Endothelial cell of umbilical vein (primary cell): ENCODE results near the gene HMCES. TPM values are rescaled to one million over a fixed set of nuclear protein-coding genes. Genes with fewer than 3 reads are reported as not detected.

Experiments
- BruUV-seq: library from RNA; stranded (reverse); fragments of 400-500 nt; replicated peaks from 2 replicates; lab custom pipeline; 2021; lab: Mats Ljungman, UMichigan
- CTCF ChIA-PET: fragments of 300-600, 350-600 bp; sonication (Branson Sonifier 250); formaldehyde crosslinking; loops from one replicate; lab custom pipeline; 2021; ENCODE audit warnings: antibody characterized with exemption, inconsistent platforms; lab: Charles Lee
- POLR2A ChIA-PET: fragments of 300-600, 350-600 bp; sonication (Branson Sonifier 250); formaldehyde crosslinking; loops from one replicate; lab custom pipeline; 2021; ENCODE audit warnings: antibody characterized with exemption, inconsistent platforms; lab: Charles Lee
- DNase-seq: peaks from one replicate; pipeline ENCODE4 v3.0.0-alpha.2; 2011; ENCODE audit warnings: low read depth, low spot score
- FAIRE-seq: peaks from 2 replicates; lab custom pipeline; 2011; peaks lifted over from hg19 to GRCh38; lab: Jason Lieb, UNC
- H2AFZ ChIP-seq: 2 replicates; pipeline ENCODE4 v1.6.0; 2012; ENCODE audit warnings: low read depth, low read length, control low read depth, inconsistent platforms
- H3K27ac ChIP-seq: 2 replicates; pipeline ENCODE4 v1.5.1; 2011; ENCODE audit warnings: low read depth, mild to moderate bottlenecking, control low read depth, low read length, moderate library complexity; ENCODE audit not compliant: insufficient read depth
- H3K27me3 ChIP-seq, 2 experiments: 2 replicates each; pipeline versions ENCODE4 v1.6.0 to v1.6.1; 2011; ENCODE audit warnings: low read length in 2 of 2, mixed read lengths in 1 of 2; ENCODE audit not compliant: control insufficient read depth in 2 of 2, insufficient read depth in 2 of 2
- H3K36me3 ChIP-seq, 2 experiments: 2 replicates in 1 of 2; 3 replicates in 1 of 2; pipeline ENCODE4 v1.5.1; 2011; ENCODE audit warnings: low read length in 2 of 2, mild to moderate bottlenecking in 1 of 2, moderate library complexity in 1 of 2; ENCODE audit not compliant: control insufficient read depth in 2 of 2, insufficient read depth in 2 of 2; ENCODE audit errors: extremely low read depth in 1 of 2
- H3K4me1 ChIP-seq: 3 replicates; pipeline ENCODE4 v1.5.1; 2011; ENCODE audit warnings: mild to moderate bottlenecking, low read length; ENCODE audit not compliant: control insufficient read depth, insufficient read depth; ENCODE audit errors: extremely low read depth
- H3K4me2 ChIP-seq: 2 replicates; pipeline ENCODE4 v1.6.1; 2011; ENCODE audit warnings: low read length, control low read depth, mixed read lengths; ENCODE audit not compliant: insufficient read depth
- H3K4me3 ChIP-seq, 3 experiments: fragments of 200-600 bp in 1 of 3; sonication (generic), shearing (Covaris generic) in 1 of 3; replicated peaks in 1 of 3; 2 replicates each; pipeline ENCODE4 v1.5.1; 2011 to 2016; ENCODE audit warnings: control low read depth in 3 of 3, low read length in 3 of 3, mild to moderate bottlenecking in 2 of 3, inconsistent platforms in 1 of 3, low read depth in 1 of 3, moderate library complexity in 1 of 3; ENCODE audit not compliant: insufficient read depth in 1 of 3
- H3K79me2 ChIP-seq: 2 replicates; pipeline ENCODE4 v1.6.0; 2012; ENCODE audit warnings: low read length, inconsistent platforms; ENCODE audit not compliant: control insufficient read depth, insufficient read depth
- H3K9ac ChIP-seq: replicated peaks from 2 replicates; pipeline ENCODE3; 2011; ENCODE audit warnings: low read length, control low read depth; ENCODE audit not compliant: insufficient read depth; ENCODE audit errors: extremely low read depth
- H3K9me1 ChIP-seq: replicated peaks from 3 replicates; pipeline ENCODE4 v1.6.0; 2011; ENCODE audit warnings: mild to moderate bottlenecking, low read length; ENCODE audit not compliant: control insufficient read depth, insufficient read depth; ENCODE audit errors: extremely low read depth
- H3K9me3 ChIP-seq: replicated peaks from 2 replicates; pipeline ENCODE4 v1.5.1; 2012; ENCODE audit warnings: low read length, inconsistent platforms; ENCODE audit not compliant: control insufficient read depth, insufficient read depth
- H4K20me1 ChIP-seq: replicated peaks from 2 replicates; pipeline ENCODE3; 2011; ENCODE audit warnings: mild to moderate bottlenecking, low read length; ENCODE audit not compliant: control insufficient read depth, insufficient read depth; ENCODE audit errors: extremely low read depth
- EZH2 ChIP-seq: IDR thresholded peaks from 2 replicates; pipeline ENCODE4 v1.6.1; 2012; ENCODE audit warnings: borderline replicate concordance, low read depth, mild to moderate bottlenecking, moderate library complexity, low read length, inconsistent platforms; ENCODE audit not compliant: severe bottlenecking
- FOS ChIP-seq: IDR thresholded peaks from 2 replicates; pipeline ENCODE4 v1.6.1; 2011; ENCODE audit warnings: mild to moderate bottlenecking, low read length, moderate library complexity, borderline replicate concordance; ENCODE audit not compliant: insufficient read depth
- GATA2 ChIP-seq: IDR thresholded peaks from 2 replicates; pipeline ENCODE4 v1.7.0; 2011; ENCODE audit warnings: low read depth, mild to moderate bottlenecking, moderate library complexity, mixed read lengths, low read length; ENCODE audit not compliant: insufficient read length, insufficient read depth
- JUN ChIP-seq: IDR thresholded peaks from 2 replicates; pipeline ENCODE4 v1.6.1; 2011; ENCODE audit warnings: borderline replicate concordance, low read depth; ENCODE audit not compliant: insufficient read length, insufficient read depth
- MYC ChIP-seq: IDR thresholded peaks from one replicate; pipeline ENCODE4 v1.6.1; 2011; ENCODE audit warnings: mild to moderate bottlenecking, low read depth, low read length
- POLR2A ChIP-seq: IDR thresholded peaks from 2 replicates; pipeline ENCODE4 v1.6.1; 2012; ENCODE audit warnings: low read depth, mild to moderate bottlenecking, control low read depth, low read length
- POLR2AphosphoS5 ChIP-seq: IDR thresholded peaks from 2 replicates; pipeline ENCODE4 v1.6.1; 2012; ENCODE audit warnings: low read depth, mild to moderate bottlenecking, control low read depth, low read length, moderate library complexity; ENCODE audit not compliant: insufficient read depth
- dilution Hi-C: fragments of 300-500 bp; cut with MboI; formaldehyde crosslinking; loops from one replicate; pipeline ENCODE4 v1.15.0; 2019; ENCODE audit warnings: low sequenced_read_pairs; ENCODE audit not compliant: extremely low pct_ligation_motif_present
- intact Hi-C: fragments of 100-400 bp; cut with micrococcal nuclease; formaldehyde crosslinking; loops from one replicate; pipeline ENCODE4 v1.10.0; 2022
- polyA plus RNA-seq, 4 experiments: library from polyadenylated mRNA; depleted of rRNA in 3 of 4; stranded (reverse) in 3 of 4; unstranded in 1 of 4; fragments of >200 nt; gene quantifications; 2 replicates each; pipeline versions ENCODE4 v1.2.1 to v1.2.3, GENCODE V29; 2011 to 2012; ENCODE audit warnings: missing spikeins in 1 of 4
- total RNA-seq: library from RNA; stranded (reverse); gene quantifications from 2 replicates; pipeline ENCODE4 v1.2.3, GENCODE V29; 2021
- TF ChIP-seq, protein P1 (sequence below): IDR thresholded peaks from 2 replicates; pipeline ENCODE4 v1.6.1; 2011; ENCODE audit not compliant: insufficient read depth, insufficient read length
- TF ChIP-seq, protein P2 (sequence below), 2 donors: IDR thresholded peaks; 1 replicate in 1 of 2; 2 replicates in 1 of 2; pipeline ENCODE4 v1.5.1; 2011; ENCODE audit warnings: low read length in 2 of 2, mild to moderate bottlenecking in 2 of 2, moderate library complexity in 2 of 2, control low read depth in 1 of 2, inconsistent platforms in 1 of 2, low read depth in 1 of 2; ENCODE audit not compliant: insufficient read depth in 1 of 2; ENCODE audit errors: extremely low read depth in 1 of 2

Gene HMCES
- total and polyA plus RNA-seq, 2 donors (not counting 3 experiments of a cell fraction or from before 2014, with no cell fraction given) = 30.6 to 40.8 TPM

DNA sequence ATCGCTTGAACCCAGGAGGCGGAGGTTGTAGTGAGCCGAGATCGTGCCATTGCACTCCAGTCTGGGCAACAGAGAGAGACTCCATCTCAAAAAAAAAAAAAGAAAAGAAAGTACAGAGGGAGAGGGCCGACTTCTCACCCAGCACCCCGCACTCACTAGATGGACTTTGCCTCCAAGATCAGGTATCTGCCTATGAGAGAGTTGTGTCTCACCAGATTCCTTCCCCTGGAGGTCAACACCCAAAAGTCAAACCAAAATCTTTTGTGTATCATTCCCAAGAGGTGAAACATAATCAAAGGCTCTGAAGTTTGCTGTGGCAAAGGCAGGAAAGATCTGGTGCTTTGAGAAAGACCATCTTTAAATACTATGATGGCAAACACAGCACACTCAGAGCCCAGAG is 51.2 kb downstream of the HMCES start:
- H3K4me2 ChIP-seq = no peak overlapping the region
- H3K4me3 ChIP-seq = no peak overlapping the region
- BruUV-seq = no TSS peak
- ChIA-PET POLR2A (no interaction called here), CTCF (interaction anchor here (1.1 kb wide), 1 partner anchor 20 kb away, joined by 3 read pairs; no protein-coding TSS in a partner anchor)
- H3K27ac ChIP-seq = no peak overlapping the region
- TF ChIP-seq, protein P1, sequence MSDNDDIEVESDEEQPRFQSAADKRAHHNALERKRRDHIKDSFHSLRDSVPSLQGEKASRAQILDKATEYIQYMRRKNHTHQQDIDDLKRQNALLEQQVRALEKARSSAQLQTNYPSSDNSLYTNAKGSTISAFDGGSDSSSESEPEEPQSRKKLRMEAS = no peak
- no peak for TF ChIP-seq POLR2A
- no peak for TF ChIP-seq JUN
- no peak for TF ChIP-seq POLR2AphosphoS5
- no peak for TF ChIP-seq FOS
- H3K9me1 ChIP-seq = no peaks in the 10 kb centered on the region
- FAIRE-seq (no peak), DNase-seq (no peak)
- no peaks in the 10 kb centered on the region for H3K9me3 ChIP-seq
- H4K20me1 ChIP-seq = no peaks in the 10 kb centered on the region
- H3K4me1 ChIP-seq = no peaks in the 10 kb centered on the region
- no peak overlapping the region for H3K9ac ChIP-seq
- H2AFZ ChIP-seq = no peak overlapping the region
- intact Hi-C loops = no loop called here
- H3K36me3 ChIP-seq = no peaks in the 10 kb centered on the region
- dilution Hi-C loops = no loop called here
- no peaks in the 10 kb centered on the region for H3K79me2 ChIP-seq
- peaks cover 1 to 2% of the 10 kb centered on the region in 2 experiments for H3K27me3 ChIP-seq

DNA sequence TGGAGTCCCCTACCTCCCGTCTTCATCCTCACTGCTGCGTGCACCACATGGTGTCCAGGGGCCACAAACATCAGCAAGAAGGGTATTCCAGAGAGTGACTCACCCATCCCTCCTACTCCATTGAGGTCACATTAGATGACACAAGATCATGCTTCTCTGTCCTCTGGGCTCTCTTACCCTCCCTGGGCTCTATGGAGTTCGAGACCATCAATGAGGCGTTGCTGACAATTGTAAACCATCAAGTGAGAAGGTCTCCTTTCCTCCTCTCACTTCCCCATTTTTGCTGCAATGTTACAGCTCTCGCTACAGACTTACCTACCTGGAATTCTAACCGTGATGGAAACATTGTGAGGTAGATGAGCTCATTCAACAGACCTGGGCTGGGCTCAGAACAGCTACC is 51.7 kb downstream of the HMCES start:
- H3K9me1 ChIP-seq = no peaks in the 10 kb centered on the region
- no peaks in the 10 kb centered on the region for H4K20me1 ChIP-seq
- FAIRE-seq (no peak), DNase-seq (no peak)
- no peaks in the 10 kb centered on the region for H3K4me1 ChIP-seq
- no peak overlapping the region for H2AFZ ChIP-seq
- BruUV-seq = no TSS peak
- ChIA-PET POLR2A (no interaction called here), CTCF (interaction anchor here (1.1 kb wide), 1 partner anchor 20 kb away, joined by 3 read pairs; no protein-coding TSS in a partner anchor)
- no peak overlapping the region for H3K27ac ChIP-seq
- H3K4me2 ChIP-seq = no peak overlapping the region
- H3K9me3 ChIP-seq = no peaks in the 10 kb centered on the region
- H3K27me3 ChIP-seq = peaks cover 1 to 2% of the 10 kb centered on the region in 2 experiments
- intact Hi-C loops = no loop called here
- dilution Hi-C loops = no loop called here
- H3K9ac ChIP-seq = no peak overlapping the region
- TF ChIP-seq, protein P2, sequence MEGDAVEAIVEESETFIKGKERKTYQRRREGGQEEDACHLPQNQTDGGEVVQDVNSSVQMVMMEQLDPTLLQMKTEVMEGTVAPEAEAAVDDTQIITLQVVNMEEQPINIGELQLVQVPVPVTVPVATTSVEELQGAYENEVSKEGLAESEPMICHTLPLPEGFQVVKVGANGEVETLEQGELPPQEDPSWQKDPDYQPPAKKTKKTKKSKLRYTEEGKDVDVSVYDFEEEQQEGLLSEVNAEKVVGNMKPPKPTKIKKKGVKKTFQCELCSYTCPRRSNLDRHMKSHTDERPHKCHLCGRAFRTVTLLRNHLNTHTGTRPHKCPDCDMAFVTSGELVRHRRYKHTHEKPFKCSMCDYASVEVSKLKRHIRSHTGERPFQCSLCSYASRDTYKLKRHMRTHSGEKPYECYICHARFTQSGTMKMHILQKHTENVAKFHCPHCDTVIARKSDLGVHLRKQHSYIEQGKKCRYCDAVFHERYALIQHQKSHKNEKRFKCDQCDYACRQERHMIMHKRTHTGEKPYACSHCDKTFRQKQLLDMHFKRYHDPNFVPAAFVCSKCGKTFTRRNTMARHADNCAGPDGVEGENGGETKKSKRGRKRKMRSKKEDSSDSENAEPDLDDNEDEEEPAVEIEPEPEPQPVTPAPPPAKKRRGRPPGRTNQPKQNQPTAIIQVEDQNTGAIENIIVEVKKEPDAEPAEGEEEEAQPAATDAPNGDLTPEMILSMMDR (IDR thresholded peaks at IDR 0.05; ENCODE audit: extremely low read depth in 1 of 2, insufficient read depth in 1 of 2, low read depth in 1 of 2, low read length in 2 of 2) = no peak
- TF ChIP-seq MYC (no peak), POLR2AphosphoS5 (no peak), POLR2A (no peak), GATA2 (no peak), EZH2 (no peak), FOS (no peak), JUN (no peak)
- TF ChIP-seq, protein P1 = no peak
- H3K79me2 ChIP-seq = no peaks in the 10 kb centered on the region
- H3K36me3 ChIP-seq = no peaks in the 10 kb centered on the region
- no peak overlapping the region for H3K4me3 ChIP-seq
